Measurements from ENCODE around the gene CD200R1. TPM values are rescaled to one million over a fixed set of nuclear protein-coding genes. Genes with fewer than 3 reads are reported as not detected.
A peak's percentile ranks its signal among the peaks of the same experiment; 100 is the strongest.

The CD200R1 gene
- total RNA-seq, 4 donors from 2014 or later = 0.22 to 2.1 (median 0.91) TPM

DNA sequence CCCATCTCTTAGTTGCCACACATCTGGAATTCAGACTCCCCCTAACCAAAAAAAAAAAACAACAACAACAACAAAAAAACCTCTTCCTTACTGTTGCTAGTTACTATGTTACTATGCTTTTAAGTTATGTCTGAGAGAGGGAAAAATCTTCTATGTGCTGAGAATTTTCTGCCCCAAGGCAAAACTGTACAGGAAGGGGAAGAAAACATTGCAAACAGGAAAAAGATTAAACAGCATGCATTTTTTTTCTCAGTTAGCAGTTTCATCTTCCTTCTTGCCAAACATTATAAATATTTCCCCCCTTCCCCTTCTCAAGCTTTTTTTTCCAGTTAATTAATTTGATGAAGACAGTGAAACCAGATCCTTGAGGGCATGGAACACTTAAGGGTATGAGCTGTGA lies 1.1 kb upstream of the CD200R1 start:
- no peaks in the 10 kb centered on the region for H3K36me3 ChIP-seq
- H3K27ac ChIP-seq = no peak overlapping the region
- no peak for DNase-seq (ENCODE audit: low spot score in 2 of 2)
- TF ChIP-seq CTCF (IDR thresholded peaks at IDR 0.05) (no peak), EP300 (IDR thresholded peaks at IDR 0.05) (no peak), POLR2A (IDR thresholded peaks at IDR 0.05) (no peak)
- no peaks in the 10 kb centered on the region for H3K4me1 ChIP-seq
- H3K27me3 ChIP-seq = no peaks in the 10 kb centered on the region
- H3K9me3 ChIP-seq = no peaks in the 10 kb centered on the region
- no peak overlapping the region for H3K4me3 ChIP-seq

- H3K9me3 ChIP-seq = no peaks in the 10 kb centered on the region
- WGBS, 2 donors = 81 to 100% methylated on average over 2 of the region's 2 CpGs
- no peaks in the 10 kb centered on the region for H3K36me3 ChIP-seq
- no peaks in the 10 kb centered on the region for H3K27me3 ChIP-seq
- DNase-seq (ENCODE audit: low spot score in 2 of 2) = no peak
- TF ChIP-seq CTCF (IDR thresholded peaks at IDR 0.05) (no peak), POLR2A (IDR thresholded peaks at IDR 0.05) (no peak), EP300 (IDR thresholded peaks at IDR 0.05) (no peak)
- H3K4me1 ChIP-seq = no peaks in the 10 kb centered on the region
- H3K4me3 ChIP-seq = peak overlapping the region in 2 of 4 donors; percentile 15 to 17
- peak overlapping the region in 1 of 4 donors; percentile 9 for H3K27ac ChIP-seq
Measured at GRCh38 chr3:112974178-112974517, 755 bp downstream of the CD200R1 start.

DNA sequence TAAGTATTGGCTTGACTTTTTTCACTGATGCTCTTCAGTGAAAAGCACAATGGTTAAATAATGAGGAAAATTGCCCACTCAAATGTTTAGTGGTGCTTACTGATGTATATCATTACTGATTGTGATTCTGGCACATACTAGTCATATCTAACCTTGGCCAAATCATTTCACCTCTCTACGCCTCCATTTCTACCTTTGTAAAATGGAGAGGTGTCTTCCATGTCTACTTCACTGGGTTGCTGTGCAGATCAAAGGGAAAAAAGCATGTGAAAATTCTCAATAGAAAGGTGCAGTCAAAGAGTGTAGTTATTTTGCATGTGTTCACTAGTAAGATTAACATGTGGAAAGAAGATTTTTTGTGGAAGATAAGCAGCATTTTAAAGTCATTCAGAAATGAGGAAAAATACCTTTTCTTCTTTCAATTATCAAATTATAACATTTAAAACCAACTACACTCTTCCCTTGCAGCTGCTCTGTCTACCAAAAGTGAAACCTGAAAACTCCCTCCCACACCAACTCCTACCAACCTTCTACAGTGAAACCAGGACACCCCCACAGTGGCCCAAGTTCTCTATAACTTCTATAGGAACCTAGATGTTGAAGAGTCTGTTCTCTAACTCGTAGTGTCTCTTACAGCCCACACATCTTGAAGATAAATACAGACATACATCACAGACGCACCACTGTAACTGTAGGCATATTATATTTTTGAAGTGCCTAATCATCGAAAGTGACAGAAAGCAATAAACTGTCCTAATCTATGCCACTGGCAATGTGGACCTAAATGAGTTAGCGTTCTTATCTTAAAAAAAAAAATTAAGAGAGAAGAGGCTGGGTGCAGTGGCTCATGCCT lies 1.4 kb downstream of the CD200R1 start:
- no peaks in the 10 kb centered on the region for H3K27me3 ChIP-seq
- no peaks in the 10 kb centered on the region for H3K36me3 ChIP-seq
- H3K9me3 ChIP-seq = no peaks in the 10 kb centered on the region
- no peaks in the 10 kb centered on the region for H3K4me1 ChIP-seq
- WGBS, 2 donors = 73% methylated on average over 5 of the region's 5 CpGs
- H3K4me3 ChIP-seq = peak overlapping the region in 2 of 4 donors; percentile 15 to 17
- H3K27ac ChIP-seq = no peak overlapping the region
- DNase-seq (ENCODE audit: low spot score in 2 of 2) = no peak
- TF ChIP-seq POLR2A (IDR thresholded peaks at IDR 0.05) = no peak
- no peak for TF ChIP-seq CTCF (IDR thresholded peaks at IDR 0.05)
- no peak for TF ChIP-seq EP300 (IDR thresholded peaks at IDR 0.05)

GRCh38 chr3:112972158-112972557 lies 2.7 kb downstream of the CD200R1 start:
- Histone ChIP-seq H3K27me3 (no peaks in the 10 kb centered on the region), H3K27ac (no peak overlapping the region), H3K4me1 (no peaks in the 10 kb centered on the region), H3K36me3 (no peaks in the 10 kb centered on the region), H3K9me3 (no peaks in the 10 kb centered on the region), H3K4me3 (no peak overlapping the region)
- no peak for TF ChIP-seq EP300 (IDR thresholded peaks at IDR 0.05)
- TF ChIP-seq POLR2A (IDR thresholded peaks at IDR 0.05) = no peak
- no peak for TF ChIP-seq CTCF (IDR thresholded peaks at IDR 0.05)
- DNase-seq (ENCODE audit: low spot score in 2 of 2) = no peak

DNA sequence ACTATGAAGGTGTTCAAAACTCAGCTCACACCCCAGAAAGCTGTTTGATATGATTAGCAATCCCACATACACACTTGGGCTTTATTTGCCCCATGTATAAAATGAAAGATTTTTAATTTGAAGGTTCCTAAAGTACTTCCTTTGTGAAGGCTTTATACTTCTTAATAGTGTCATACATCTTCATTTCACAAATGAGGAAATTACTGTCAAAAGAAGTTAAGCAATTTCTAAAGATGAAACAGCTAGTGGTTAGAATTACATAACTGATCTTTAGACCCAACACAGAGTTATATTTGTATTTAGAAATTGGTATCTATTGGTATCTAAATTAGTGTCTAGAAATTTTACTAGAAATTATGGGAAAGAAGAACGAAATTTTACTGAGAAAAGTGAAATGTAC lies 7.1 kb downstream of the CD200R1 start:
- no peaks in the 10 kb centered on the region for H3K4me1 ChIP-seq
- no peak for DNase-seq (ENCODE audit: low spot score in 2 of 2)
- 67 to 77% methylated on average over 1 of the region's 1 CpG for WGBS, 2 donors
- H3K27me3 ChIP-seq = no peaks in the 10 kb centered on the region
- H3K27ac ChIP-seq = no peak overlapping the region
- TF ChIP-seq POLR2A (IDR thresholded peaks at IDR 0.05) (no peak), EP300 (IDR thresholded peaks at IDR 0.05) (no peak), CTCF (IDR thresholded peaks at IDR 0.05) (no peak)
- peaks cover 0 to 8% (median 0%) of the 10 kb centered on the region in 4 donors for H3K9me3 ChIP-seq
- peaks cover 0 to 4% (median 0%) of the 10 kb centered on the region in 3 donors for H3K36me3 ChIP-seq
- H3K4me3 ChIP-seq = no peak overlapping the region
